ENCODE data around the gene HOXC11.

HOXC11 gene

GRCh38 chr12:53972722-53973235, at the start of gene HOXC11:
TSS of gene HOXC11 (plus strand) at chr12:53973126. CDS start at chr12:53973242, 116 bp downstream.
- no peak for DNase-seq

DNA sequence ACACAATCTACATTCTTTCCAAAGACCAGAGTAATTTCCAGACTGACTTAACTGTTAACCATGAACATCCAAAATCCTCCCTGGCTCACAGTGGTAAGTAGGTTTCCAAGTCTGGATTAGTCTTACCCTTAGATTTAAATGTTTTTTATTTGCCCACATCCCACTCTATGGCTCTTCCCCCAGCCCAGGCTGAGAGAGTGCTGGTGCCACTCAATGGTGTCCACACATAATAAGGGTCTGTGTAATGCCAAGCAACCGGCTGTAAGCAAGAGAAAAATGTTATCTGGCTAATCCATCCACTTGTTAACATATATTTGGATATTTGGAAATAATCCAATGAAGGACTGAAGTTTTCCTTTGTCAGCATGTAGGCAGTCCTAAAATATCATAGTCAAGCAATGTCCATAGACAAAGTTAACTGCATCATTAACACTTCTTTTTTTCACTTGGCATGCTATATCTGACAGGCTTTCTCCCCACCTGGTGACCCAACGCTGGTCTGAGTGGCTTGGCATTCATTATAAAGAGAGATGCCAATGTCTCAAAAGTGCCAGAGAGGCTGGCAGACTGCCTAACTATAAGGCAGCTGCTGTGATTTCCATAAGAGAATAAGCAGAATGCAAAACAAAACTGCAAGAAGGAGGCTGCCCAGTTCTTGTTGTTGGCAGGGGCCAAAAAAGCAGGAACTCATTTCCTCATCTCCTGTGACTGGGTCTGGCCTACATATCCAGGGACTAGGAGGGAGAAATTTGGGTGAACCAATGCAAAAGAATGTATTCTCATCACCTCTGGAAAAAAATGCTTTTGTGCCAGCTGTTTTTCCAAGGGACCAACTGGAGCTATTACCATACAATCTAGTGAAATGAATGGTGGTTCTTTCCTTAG, 48.2 kb upstream of the HOXC11 start:
- DNase-seq = no peak

GRCh38 chr12:53927220-53928029, 45.5 kb upstream of the HOXC11 start:
- DNase-seq = no peak

- no peak for DNase-seq
Measured at GRCh38 chr12:53928054-53928835, 44.7 kb upstream of the HOXC11 start.

DNA sequence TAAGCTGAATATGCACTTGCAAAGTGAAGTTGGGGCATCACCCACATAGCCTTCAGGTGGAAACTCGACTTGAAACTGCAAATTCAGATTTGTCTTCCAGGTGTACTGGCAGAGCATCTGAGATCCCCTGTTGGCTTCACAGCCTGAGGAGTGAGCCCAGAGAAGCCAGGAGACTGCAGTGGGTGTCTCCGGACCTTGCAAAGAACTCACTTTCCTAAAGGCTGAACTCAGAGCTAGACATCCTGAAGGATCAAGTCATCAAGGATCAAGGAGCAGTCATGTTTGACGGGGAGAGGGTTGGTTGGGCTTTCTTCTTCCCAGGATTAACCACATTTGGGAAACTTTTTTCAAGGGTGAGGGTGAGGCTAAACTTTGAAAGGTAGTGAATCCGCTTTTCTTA, 43.4 kb upstream of the HOXC11 start:
- no peak for DNase-seq

- no peak for DNase-seq
Measured at GRCh38 chr12:53930591-53931255, 42.2 kb upstream of the HOXC11 start.

GRCh38 chr12:53931844-53932581, 40.9 kb upstream of the HOXC11 start:
- no peak for DNase-seq

DNA sequence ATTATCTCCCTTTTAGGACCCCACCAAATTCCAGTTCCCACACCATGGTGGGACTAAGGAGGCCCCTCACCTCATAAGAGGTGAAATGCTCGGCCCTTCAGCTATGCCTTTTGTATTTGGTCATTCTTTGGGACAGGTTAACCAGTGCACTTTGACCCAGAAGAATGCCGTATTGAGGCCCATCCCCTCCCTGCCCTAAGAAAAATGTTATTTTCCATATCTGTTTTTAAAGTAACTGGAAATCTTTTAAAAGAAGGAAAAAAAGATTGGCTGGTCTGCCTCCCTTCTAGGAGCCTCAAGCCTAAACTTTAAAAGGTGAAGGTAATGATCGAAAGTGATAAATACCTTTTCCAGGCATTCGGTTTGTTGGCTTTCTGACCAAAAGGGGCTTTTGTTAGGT, 40.0 kb upstream of the HOXC11 start:
- no peak for DNase-seq

GRCh38 chr12:53935383-53936341, 37.3 kb upstream of the HOXC11 start:
- DNase-seq = no peak

DNA sequence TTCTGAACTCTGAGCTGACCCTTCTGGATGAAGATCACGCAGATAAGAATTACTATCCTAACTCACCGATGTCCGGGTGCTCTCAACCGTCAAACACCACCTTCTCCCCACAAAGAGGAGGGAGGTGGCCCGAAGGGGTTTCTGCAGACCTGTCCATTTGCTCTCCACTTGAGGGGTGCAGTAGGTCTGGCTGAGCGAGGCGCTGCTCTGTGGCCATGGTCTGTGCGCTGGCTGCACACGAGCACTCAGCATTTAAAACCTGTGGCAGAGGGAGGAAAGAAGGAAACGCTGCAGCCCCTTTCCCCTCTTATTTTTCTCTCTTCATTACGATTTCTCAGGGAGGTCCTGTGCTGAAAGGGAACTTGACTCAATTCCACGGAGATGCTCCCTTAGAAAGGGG, 35.8 kb upstream of the HOXC11 start:
- DNase-seq = no peak

DNA sequence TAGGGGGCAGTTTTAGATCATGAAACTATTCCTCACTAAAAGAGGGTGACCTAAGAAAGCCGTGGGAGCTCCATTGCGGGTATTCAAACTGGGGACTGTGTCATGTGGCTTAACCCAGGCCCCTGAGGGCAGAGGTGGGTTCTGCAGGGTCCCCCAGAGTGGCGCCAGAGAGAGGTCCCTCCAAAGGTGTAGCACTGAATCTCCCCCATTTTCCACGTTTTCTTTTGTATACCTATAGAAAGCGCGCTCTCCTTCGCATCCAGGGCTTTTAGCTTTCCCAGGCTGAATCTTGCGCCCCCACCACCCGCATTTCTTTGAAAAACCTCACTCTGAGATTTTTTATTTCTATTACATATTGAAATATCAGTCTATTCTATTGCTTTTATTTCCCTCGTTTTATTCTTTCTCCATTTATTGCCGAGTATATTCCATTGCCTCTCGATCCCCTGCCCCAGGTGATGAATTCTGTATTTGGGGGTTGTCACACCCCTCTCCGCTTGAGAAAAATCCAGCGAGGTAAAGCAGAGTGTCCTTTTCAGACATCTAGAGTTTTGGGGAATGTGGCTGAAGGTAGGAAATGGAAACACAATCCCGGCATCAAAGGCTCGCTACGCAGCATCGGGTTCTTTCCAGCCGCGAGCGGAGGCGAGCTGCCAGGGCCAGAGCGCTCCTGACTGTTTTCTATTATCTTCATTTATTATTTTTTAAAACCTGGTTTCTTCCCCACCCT, 35.2 kb upstream of the HOXC11 start:
- DNase-seq = no peak

DNA sequence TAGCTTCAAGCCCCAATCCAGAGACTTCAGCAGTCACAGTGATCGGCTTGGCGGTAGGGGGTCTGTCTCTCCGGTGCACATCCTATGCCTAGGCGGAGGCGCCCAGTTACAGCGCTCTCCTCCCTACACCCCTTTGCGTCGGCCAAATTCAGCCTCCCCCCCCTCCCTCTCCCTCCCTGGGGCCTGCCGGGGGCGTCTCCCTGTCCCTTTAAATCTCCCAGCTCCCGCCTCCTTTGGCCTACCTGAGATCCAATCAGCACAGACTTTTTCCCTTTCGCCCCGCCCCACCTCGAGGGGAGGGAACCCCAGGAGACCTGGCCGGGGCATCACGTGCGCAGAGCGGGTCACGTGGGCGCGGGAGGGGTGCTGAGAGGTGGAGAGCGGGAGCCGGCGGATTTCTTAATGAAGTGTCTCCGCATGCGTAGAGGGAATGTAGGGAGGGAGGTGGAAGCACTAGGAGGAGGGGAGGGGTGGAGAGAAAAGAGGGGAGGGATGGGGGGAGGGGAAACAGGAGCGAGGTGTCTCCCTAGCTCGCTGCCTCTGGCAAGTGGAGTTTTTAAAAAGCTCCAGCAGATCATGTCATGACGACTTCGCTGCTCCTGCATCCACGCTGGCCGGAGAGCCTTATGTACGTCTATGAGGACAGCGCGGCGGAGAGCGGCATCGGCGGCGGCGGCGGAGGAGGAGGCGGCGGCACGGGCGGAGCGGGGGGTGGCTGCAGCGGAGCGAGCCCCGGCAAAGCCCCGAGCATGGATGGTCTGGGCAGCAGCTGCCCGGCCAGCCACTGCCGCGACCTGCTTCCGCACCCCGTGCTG, 34.4 kb upstream of the HOXC11 start, which contains the start of gene HOXC13:
Gene HOXC13 (plus strand): TSS at position 506 of the 815 bp plus-strand sequence. CDS start 76 bp downstream, at position 582.
- no peak for DNase-seq

GRCh38 chr12:53939141-53940108, 33.5 kb upstream of the HOXC11 start:
- DNase-seq = no peak

GRCh38 chr12:53940443-53941014, 32.4 kb upstream of the HOXC11 start:
- DNase-seq = no peak

- DNase-seq = no peak
Measured at GRCh38 chr12:53941187-53941586, 31.7 kb upstream of the HOXC11 start.

DNA sequence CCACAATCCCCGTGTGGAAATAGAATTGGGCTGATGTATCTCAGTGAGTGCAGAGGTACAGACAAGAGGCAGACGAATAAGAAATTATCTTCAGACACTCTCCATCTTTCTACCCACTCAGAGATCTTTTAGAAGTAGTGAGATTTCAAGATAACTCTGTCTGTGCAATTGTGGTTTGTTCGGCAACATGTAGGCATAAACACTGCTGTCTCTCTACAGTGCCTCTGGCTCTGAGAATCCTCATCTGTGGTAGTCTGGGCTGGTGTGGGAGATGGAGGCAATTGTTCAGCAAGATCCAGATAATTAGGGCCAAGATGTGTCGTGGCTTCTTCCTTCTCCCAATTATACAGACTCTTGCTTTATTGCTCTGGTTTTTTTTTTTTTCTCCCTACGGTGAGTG, 31.2 kb upstream of the HOXC11 start:
- DNase-seq = no peak

DNA sequence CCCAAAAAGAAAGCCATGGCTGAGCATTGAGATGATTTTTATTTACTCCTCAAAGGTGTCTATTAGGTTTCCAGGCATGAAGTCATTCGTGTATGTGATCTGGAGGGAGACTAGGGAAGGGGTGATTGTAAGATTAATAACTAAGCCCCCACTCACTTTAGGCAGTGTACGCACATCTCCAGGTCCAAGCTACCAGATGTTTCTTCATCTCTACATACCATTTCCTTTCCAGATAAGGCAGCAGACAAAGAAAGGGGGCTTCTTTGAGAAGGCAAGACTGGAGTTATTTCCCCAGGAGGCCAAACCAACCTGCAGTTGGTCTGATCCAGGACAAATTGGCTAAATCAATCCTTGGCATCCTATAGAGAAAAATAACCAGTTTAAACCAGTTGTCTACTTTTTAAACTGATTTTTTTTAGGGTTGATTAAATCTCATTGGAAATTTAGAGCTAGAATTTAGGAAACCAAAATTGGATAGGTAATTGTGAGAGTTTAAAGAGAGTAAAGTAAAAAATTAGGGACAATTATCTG, 30.4 kb upstream of the HOXC11 start:
- no peak for DNase-seq

All from NCI-H2029 treated with DMSO at 0.1 percent for 48 hours (cell line).